Activated CD4-positive, alpha-beta T cell treated with anti-CD3 and anti-CD28 coated beads, Interleukin-2, amount 50 U/mL, for 48 hours (primary cell): ENCODE measurements around the gene FBXO2.
"Not testable (repeated sequence)": the region's sequence is repeated elsewhere in the genome, so short reads cannot be mapped to it uniquely, and the experiment has no call there.

ENCODE experiments used
- DNase-seq, 2 experiments: peaks; one replicate each; pipeline ENCODE4 v3.0.0-alpha.2; 2020

FBXO2 gene

DNA sequence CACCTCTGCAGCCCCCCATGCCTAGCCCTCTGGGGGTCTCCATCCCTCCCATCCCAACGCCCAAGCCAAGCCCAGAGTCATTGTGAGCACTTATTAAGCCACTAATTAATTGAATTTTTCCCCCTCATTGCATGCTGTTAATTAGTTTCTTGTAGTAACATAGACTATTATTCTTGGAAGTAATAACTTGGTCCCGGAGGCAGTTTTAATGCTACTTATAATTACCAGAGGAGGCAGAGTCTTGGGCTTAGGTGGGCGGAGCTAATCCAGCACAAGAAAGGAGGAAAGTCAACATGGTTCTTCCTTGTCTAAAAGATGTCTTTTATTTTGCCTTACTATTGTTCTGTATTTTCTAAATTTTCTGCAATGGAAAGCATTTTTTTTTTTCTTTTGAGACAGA, 27.7 kb downstream of the FBXO2 start:
- DNase-seq: no peak

DNA sequence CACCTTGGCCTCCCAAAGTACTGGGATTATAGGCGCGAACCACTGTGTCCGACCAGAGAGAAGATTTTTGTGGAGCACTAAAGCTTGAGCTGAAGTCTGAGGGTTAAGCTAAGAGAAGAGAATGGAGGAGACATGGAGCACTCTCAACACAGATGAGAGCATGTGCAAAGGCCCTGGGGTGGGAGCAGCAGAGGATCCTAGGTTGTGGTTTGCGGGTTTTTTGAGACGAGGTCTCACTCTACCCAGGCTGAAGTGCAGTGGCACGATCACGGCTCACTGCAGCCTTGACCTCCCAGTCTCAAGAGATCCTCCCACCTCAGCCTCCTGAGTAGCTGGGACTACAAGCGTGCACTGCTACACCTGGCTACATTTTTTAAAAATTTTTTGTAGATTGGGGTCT, 30.5 kb downstream of the FBXO2 start:
- DNase-seq: no peak

DNA sequence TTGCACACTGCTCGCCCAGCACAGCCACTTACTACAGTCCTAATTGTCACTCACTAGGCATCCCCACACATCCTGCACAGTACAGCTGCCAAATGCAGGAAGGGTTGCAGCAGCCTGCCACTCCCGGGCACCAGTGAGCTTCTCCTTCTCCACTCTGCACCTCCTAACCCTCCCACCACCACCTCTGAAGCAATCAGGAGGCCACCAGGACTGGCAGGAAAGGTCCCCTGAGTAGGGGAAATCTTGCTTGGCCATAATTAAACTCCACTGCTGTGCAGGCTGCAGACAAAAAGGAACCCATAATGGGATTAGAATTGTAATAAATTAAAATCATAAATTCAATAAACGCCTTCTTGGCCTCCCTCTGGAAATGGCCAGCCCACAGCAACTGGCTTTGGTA, 31.8 kb downstream of the FBXO2 start:
- no peak for DNase-seq

DNA sequence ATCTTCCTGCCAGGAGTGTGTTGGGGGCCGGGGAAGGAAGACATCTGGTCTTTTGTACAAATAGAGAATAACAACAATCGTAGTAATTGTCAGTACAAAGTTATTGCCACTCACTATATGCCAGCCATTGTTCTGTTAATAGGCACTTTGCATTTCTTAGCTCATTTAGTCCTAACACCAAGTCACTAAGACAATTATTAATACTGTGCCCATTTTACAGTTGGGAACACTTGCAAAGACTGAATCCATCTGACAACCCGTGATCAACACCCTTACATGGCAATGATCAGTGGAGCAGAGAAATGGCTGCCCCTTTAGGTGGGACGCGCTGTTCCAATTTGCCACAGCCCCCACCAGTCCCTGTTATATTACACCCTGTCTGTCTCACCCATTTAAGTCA, 33.3 kb downstream of the FBXO2 start:
- DNase-seq: no peak

DNA sequence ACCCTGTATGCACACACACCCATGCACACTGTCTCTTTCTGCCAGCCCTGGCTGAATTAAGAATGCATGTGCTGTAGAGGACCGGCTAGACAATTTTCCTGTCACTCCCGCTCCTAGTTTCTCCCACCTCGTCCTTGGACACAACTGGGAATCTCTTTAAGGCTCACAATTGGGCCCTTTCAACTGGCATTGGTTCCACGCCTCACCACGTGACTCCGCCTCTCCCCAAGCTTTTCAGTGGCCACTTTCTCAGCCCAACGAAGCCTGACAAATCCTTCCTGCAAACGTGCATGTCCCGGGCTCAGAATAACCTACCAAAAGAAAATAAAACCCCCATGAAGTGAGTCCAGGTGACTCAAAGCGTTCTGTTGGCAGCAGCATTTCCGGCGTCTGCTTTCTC, 33.8 kb downstream of the FBXO2 start:
- DNase-seq: no peak

DNA sequence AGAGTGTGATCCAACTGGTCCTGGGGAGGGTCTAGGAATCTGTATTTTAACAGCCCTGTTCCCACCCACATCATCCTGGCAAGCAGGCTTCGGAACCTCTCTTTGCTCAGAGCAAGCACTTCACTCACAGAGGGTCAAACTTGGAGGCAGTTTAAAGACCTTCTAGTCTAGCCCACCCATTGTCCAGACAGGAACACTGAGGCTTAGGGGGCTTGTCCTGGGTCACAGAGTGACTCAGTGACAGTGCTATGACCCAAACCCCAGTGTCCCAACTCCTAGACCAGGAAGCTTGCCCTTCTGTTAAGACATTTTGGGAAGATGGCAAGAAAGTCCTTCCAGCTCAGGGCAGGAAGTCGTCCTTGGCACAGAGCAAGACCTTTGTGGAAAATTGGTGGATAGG, 36.5 kb downstream of the FBXO2 start:
- no peak for DNase-seq

DNA sequence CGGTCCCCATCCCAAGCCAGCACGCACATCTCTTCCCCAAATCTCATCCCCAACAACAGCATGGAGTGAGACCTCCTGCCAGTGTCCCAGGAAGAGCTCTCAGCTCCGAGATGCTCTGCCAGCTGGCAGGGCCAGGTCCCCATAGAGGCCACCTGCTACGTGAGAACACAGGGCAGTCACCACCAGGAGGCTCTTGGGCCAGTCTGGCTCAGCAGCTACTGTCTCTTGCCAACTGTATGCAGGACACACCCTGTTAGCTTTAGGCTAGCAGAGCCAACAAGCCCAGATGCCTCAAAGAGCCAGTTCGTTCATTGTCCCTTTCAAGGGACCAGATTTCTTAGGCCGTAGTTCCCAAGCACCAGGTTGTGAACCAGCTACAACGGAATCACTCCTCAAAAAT, 36.9 kb downstream of the FBXO2 start:
- no peak for DNase-seq

DNA sequence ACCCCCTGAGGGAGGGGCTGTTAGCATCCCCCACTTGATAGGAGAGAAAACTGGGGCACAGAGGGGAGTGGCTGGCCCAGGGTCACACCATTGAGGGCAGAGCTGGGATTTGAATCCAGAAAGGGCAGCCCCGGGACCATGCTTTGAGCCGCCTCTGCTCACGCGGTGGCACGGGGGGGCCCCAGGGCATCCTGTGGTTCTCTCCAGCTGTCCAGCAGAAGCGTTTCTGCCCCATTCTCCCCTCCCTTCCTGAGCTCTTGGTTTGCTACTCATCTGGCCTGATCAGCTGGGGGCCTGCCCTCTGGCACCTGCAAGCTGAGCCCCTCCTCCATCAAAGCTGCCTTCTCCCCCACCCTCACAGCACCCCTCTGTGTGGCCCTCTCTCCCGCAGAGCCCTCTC, 37.5 kb downstream of the FBXO2 start:
- no peak for DNase-seq

DNA sequence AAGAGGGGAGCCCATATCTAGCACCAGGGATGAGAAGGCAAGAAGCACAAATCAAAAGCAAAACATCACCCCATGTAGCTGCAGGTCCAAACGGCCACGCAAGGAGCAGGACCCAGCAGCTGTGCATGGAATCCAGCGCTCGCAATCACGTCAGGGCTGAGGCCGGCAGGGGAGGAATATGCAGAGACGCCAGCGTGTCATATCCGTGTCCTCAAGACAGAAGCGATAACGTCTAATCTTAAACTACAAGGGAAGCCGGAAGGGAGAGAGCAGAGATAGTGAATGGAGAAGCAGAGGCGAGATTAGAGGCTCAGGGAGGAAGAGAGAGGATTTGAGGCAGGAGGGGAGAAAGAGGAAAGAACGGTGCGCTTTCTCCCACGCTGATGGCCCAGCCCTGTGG, 39.1 kb downstream of the FBXO2 start:
- no peak for DNase-seq

DNA sequence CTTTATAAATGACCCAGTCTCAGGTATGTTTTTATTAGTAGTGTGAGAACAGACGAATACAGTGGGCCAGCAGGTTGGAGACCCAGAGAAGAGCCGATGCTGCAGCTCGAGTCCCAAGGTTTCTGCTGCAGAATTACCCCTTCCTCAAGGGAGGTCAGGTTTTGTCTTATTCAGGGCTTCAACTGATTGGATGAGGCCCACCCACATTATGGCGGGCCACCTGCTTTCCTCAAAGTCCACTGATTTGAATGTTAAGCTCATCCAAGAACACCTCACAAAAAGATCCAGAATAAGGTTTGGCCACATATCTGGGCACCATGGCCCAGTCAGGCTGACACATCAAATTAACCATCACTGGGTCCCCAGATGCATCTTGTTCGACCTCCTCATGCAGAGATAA, 40.9 kb downstream of the FBXO2 start:
- no peak for DNase-seq

DNA sequence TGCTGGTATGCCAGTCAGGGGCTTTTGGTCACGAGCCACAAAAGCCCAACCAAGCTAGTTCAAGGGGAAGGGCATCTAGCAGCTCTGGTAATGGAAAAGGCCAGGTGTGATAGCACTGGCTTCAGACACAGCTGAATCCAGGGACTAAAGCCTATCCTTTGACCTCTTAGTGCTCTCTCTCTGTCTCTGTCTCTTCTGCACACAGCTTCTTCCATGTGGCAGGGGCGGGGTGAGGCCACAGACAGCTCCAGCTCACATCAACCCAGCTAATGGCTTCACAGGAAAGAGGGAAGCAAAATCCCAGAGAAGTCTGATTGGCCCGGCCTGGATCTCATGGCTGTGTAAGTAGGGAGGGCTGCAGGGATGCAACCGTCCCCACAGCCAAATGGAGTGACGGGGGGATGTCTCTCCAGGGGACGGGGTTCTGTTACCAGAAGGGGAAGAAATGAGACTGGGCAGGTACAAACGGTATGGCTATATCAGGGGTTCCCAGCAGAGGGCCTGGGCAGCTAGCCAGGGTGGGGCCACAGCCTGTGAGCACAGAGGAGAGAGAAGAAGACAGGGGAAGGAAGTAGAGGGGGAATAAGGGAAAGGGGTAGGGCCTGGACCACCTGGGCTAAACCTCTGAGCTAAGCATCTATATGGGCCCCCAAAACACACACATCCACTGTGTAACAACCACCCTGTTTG, 42.4 kb downstream of the FBXO2 start:
- DNase-seq: no peak

DNA sequence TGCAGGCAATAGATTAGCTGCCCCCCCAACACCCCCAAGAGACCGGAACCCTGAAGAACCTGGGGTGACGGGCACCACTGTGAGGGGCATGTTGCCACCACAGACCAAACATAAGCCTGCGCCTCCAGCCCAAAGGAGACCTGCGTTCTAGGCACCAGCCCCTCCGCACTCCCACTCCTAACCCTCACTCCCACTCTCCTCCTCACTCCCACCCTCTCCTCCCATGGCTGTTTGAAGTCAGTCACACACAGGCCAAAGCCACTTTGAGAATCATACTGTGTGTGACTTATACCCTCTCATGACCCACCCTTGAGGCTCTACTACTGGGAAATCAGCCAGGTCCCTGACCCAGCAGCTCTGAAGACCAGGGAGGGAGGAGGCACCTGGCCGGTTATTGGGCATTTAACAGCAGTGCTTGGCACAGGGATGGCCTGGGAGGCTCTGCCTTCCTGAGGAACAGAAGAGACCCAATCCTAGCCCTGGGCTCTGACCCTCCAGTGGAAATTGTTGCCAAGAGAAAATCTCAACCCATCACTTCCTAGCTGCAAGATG, 43.5 kb downstream of the FBXO2 start:
- DNase-seq: no peak

DNA sequence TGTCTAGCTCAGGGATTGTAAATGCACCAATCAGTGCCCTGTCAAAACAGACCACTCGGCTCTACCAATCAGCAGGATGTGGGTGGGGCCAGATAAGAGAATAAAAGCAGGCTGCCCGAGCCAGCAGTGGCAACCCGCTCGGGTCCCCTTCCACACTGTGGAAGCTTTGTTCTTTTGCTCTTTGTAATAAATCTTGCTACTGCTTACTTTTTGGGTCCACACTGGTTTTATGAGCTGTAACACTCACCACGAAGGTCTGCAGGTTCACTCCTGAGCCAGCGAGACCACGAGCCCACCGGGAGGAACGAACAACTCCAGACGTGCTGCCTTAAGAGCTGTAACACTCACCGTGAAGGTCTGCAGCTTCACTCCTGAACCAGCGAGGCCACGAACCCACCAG, 44.9 kb downstream of the FBXO2 start:
- DNase-seq: not testable (repeated sequence)

DNA sequence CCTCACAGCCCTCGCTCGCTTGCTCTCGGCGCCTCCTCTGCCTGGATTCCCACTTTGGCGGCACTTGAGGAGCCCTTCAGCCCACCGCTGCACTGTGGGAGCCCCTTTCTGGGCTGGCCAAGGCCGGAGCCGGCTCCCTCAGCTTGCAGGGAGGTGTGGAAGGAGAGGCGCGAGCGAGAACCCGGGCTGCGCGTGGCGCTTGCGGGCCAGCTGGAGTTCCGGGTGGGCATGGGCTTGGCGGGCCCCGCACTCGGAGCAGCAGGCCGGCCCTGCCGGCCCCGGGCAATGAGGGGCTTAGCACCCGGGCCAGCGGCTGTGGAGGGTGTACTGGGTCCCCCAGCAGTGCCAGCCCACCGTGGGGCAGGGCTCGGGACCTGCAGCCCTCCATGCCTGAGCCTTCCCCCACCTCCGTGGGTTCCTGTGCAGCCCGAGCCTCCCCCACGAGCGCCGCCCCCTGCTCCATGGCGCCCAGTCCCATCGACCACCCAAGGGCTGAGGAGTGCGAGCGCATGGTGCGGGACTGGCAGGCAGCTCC, 45.6 kb downstream of the FBXO2 start:
- not testable (repeated sequence) for DNase-seq

DNA sequence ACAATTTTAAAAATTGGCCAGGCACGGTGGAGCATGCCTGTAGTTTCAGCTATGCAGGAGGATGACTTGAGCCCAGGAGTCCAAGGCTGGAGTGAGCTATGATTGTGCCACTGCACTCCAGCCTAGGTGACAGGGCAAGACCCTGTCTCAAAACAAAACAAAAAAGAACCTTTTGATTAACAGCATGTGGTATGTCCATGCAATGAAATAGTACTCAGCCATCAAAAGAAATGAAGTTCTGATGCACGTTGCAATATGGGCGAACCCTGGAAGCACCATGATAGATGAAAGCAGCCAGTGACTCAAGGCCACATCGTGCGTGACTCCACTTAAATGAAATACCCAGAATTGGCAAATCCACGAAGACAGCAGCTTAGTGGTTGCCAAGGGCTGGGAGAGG, 47.5 kb downstream of the FBXO2 start:
- no peak for DNase-seq

DNA sequence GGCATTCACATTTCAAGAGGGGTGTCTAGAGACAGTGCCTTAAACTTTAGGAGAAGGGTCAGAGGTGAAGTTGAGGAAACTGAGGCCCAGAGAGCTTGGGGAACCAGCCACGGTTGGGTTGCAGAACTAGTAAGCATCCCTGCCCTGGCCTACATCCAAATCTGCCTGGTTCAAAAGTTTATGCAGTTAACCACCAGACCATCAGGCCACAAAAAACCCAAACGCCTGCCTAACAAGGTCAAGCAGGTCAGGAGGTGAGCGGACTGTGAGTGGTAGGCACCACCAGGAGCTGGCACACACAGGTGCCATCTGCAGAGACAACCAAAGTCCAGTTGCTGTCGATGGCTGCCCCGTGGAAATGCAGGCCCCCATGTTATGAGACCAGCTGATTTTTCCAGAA, 51.2 kb downstream of the FBXO2 start:
- DNase-seq: no peak

DNA sequence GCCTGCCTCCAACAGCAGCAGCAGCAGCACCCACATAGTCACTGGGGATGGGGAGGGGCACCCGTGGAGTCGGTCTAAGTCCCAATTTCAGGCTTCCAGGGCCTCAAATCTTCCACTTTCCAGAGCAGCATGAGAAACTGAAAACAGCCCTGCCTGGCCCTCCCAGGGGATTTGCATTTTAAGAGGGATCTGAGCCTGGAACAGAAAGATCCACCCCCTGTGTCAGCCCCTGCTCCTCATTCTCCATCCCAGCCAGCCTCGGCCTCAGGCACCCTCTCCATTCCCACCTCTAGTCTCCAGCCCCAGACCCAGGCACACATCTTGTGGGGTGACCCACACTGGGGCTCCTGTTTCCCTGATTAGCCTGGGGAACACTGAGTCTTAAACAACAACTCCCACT, 51.8 kb downstream of the FBXO2 start:
- DNase-seq: no peak

DNA sequence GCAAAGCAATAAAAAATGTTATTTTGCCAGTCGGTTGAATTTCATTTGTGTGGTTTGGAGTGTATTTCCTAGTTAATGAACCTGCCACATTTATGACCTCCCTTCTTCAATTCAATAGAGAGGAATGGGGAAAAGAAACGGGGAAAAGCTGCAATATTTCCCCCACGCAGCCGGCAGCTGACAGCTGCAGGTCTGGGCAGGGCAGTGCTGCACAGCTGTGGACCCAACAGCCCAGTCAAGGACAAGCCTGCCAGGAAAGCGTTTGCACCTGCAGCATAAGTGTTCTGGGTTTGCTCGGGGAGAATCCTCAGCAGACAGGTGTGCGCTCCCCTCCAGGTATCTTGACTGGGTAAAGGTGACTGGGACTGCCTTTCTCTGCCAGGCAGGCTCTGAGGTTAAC, 53.4 kb downstream of the FBXO2 start:
- DNase-seq: no peak

DNA sequence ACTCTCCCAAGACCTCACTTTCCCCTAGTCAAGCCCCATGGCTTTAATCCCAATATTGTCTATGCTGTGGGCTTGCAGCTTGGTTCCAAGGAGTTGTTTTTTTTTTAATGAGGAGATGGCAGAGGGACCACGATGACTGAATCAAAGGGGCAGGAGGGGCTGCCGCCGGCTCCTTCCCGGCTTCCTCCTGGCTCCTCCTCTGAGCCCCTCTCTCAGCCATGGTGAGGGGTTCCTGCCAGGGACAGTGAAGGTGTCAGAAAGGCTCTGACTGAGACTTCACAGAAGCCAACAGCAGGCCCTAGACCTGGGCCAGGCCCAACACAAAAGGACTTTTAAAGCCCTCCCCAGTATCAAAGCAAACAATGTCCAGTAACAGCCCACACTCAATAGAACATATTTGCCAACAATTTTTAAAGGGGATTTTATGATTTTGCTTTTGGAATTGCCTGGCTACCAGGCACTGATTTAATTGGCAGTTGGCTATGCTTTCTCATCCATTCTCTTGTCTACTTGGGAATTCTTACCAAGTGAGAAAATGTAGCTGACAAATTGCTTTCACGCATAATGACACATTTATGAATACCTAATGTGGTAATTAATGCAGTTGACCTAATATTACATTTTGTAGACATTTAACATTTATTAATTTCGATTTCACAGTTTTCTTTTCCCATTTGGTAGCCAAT, 54.2 kb downstream of the FBXO2 start:
- no peak for DNase-seq

DNA sequence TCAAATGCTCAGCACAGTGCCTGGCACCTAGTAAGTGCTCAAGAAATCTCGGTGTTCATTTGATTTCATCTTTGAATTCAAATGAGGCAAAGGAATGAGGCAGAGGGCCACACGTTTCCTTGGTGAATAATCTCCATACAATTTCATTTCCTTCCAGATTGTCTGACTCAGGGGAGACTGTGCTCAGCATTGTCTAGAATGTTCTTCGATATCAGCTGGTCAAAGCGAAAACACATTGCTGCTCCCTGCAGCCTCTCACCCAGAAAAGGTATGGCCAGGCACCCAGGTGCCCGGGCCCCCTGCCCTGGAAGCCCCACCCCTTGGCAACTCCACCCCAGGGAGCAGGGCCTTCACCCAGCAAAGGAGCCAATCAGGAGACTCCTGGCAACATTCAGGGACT, 55.8 kb downstream of the FBXO2 start:
- DNase-seq: no peak
